ENCODE measurements around the gene UAP1L1.

- TF ChIP-seq CTCF (IDR thresholded peaks at IDR 0.05; ENCODE audit: low read length) (no peak), EZH2 (IDR thresholded peaks at IDR 0.05; ENCODE audit: borderline replicate concordance, low read length) (no peak)
These were observed 40.0 kb downstream of the UAP1L1 start for GRCh38 chr9:137117269-137117731.
